Neural cell (in vitro differentiated cells): Measurements from ENCODE around the gene INO80D. TPM values are rescaled to one million over a fixed set of nuclear protein-coding genes. Genes with fewer than 3 reads are reported as not detected.
"Not testable (repeated sequence)": the region's sequence is repeated elsewhere in the genome, so short reads cannot be mapped to it uniquely, and the experiment has no call there.

Source experiments
- H2AFZ ChIP-seq: fragments of 200-600, 300-800 bp; sonication (generic), shearing (Covaris generic); 2 replicates; pipeline ENCODE4 v1.6.0; 2014; ENCODE audit warnings: low read depth, mild to moderate bottlenecking, antibody characterized with exemption, low read length, moderate library complexity
- H3F3A ChIP-seq: fragments of 200-600 bp; shearing (Covaris generic); 2 replicates; pipeline ENCODE4 v1.6.1; 2016; ENCODE audit warnings: mild to moderate bottlenecking, moderate library complexity, mixed read lengths, antibody characterized with exemption, low read length; ENCODE audit not compliant: insufficient read depth, poor library complexity, severe bottlenecking
- H3K27ac ChIP-seq: fragments of 200-600, 300-800 bp; sonication (generic), shearing (Covaris generic); 2 replicates; pipeline ENCODE4 v1.5.1; 2014; ENCODE audit warnings: mild to moderate bottlenecking, low read length, moderate library complexity
- H3K27me3 ChIP-seq: fragments of 300-800, 200-600 bp; sonication (generic), shearing (Covaris generic); 2 replicates; pipeline ENCODE4 v1.6.0; 2014; ENCODE audit warnings: mild to moderate bottlenecking, low read depth, low read length, moderate library complexity; ENCODE audit not compliant: insufficient read depth
- H3K36me3 ChIP-seq: fragments of 300-800, 200-600 bp; sonication (generic), shearing (Covaris generic); 2 replicates; pipeline ENCODE4 v1.5.1; 2014; ENCODE audit warnings: mild to moderate bottlenecking, antibody characterized with exemption, low read length, moderate library complexity; ENCODE audit not compliant: insufficient read depth
- H3K4me2 ChIP-seq: fragments of 300-800, 200-600 bp; sonication (generic), shearing (Covaris generic); 2 replicates; pipeline ENCODE4 v1.6.0; 2014; ENCODE audit warnings: mild to moderate bottlenecking, low read length
- H3K4me3 ChIP-seq: fragments of 300-800, 200-600 bp; sonication (generic), shearing (Covaris generic); 2 replicates; pipeline ENCODE4 v1.5.1; 2014; ENCODE audit warnings: mild to moderate bottlenecking, low read length, moderate library complexity
- H3K79me2 ChIP-seq: fragments of 200-600 bp; shearing (Covaris generic); replicated peaks from 2 replicates; pipeline ENCODE4 v1.6.0; 2014; ENCODE audit warnings: mild to moderate bottlenecking, low read length, moderate library complexity; ENCODE audit not compliant: insufficient read depth
- H3K9ac ChIP-seq: fragments of 300-800, 200-600 bp; sonication (generic), shearing (Covaris generic); 2 replicates; pipeline ENCODE4 v1.6.1; 2016; ENCODE audit warnings: mild to moderate bottlenecking, low read length, mixed read lengths
- H3K9me2 ChIP-seq: fragments of 200-600 bp; shearing (Covaris generic); 2 replicates; pipeline ENCODE4 v1.6.1; 2016; ENCODE audit warnings: mild to moderate bottlenecking, low read length, mixed read lengths; ENCODE audit not compliant: insufficient read depth
- H3K9me3 ChIP-seq: fragments of 200-600, 300-800 bp; sonication (generic), shearing (Covaris generic); 2 replicates; pipeline ENCODE4 v1.6.1; 2016; ENCODE audit warnings: mild to moderate bottlenecking, mixed run types, low read length, moderate library complexity, mixed read lengths
- H4K20me1 ChIP-seq: fragments of 200-600 bp; shearing (Covaris generic); 2 replicates; pipeline ENCODE4 v1.6.1; 2016; ENCODE audit warnings: mild to moderate bottlenecking, mixed run types; ENCODE audit not compliant: insufficient read depth
- CTCF ChIP-seq: fragments of 450-650 bp; IDR thresholded peaks from 2 replicates; pipeline ENCODE4 v1.5.1; 2014; ENCODE audit warnings: antibody characterized with exemption, mild to moderate bottlenecking, moderate library complexity; ENCODE audit not compliant: poor library complexity, severe bottlenecking
- EZH2 ChIP-seq: fragments of 200-600, 300-800 bp; shearing (Covaris generic), sonication (generic); IDR thresholded peaks from 2 replicates; pipeline ENCODE4 v1.6.1; 2014; ENCODE audit warnings: antibody characterized with exemption, low read length, borderline replicate concordance, mild to moderate bottlenecking; ENCODE audit not compliant: insufficient read depth, poor library complexity, severe bottlenecking
- MXI1 ChIP-seq: fragments of 450-650 bp; conservative IDR thresholded peaks from 2 replicates; pipeline ENCODE4 v1.6.1; 2014; ENCODE audit warnings: antibody characterized with exemption, mild to moderate bottlenecking; ENCODE audit not compliant: poor library complexity, severe bottlenecking
- POLR2AphosphoS5 ChIP-seq: IDR thresholded peaks from 2 replicates; pipeline ENCODE4 v1.6.1; 2012
- RAD21 ChIP-seq: fragments of 450-650 bp; conservative IDR thresholded peaks from 2 replicates; pipeline ENCODE4 v1.6.1; 2014; ENCODE audit warnings: antibody characterized with exemption, mild to moderate bottlenecking, moderate library complexity
- REST ChIP-seq: IDR thresholded peaks from 2 replicates; pipeline ENCODE4 v1.6.1; 2012; ENCODE audit warnings: borderline replicate concordance
- SMC3 ChIP-seq: fragments of 450-650 bp; conservative IDR thresholded peaks from 2 replicates; pipeline ENCODE4 v1.6.1; 2014; ENCODE audit warnings: antibody characterized with exemption, mild to moderate bottlenecking, moderate library complexity; ENCODE audit not compliant: poor library complexity
- TAF1 ChIP-seq: IDR thresholded peaks from 2 replicates; pipeline ENCODE4 v1.6.1; 2012; ENCODE audit warnings: low read depth
- polyA plus RNA-seq: library from polyadenylated mRNA; depleted of rRNA; stranded (reverse); fragments of >200 nt; gene quantifications from 2 replicates; pipeline ENCODE4 v1.2.3, GENCODE V29; 2014

The INO80D gene
- polyA plus RNA-seq, 1 donor from 2014 or later: 8.7 TPM

GRCh38 chr2:205984381-205984780, 101.6 kb downstream of the INO80D start:
- no peaks in the 10 kb centered on the region for H3K27me3 ChIP-seq
- TF ChIP-seq MXI1: no peak
- TF ChIP-seq CTCF: no peak
- no peak for TF ChIP-seq TAF1
- no peak for TF ChIP-seq POLR2AphosphoS5
- TF ChIP-seq RAD21: no peak
- no peak for TF ChIP-seq REST
- TF ChIP-seq SMC3: no peak
- H3K27ac ChIP-seq: no peak overlapping the region
- H3K79me2 ChIP-seq: no peaks in the 10 kb centered on the region
- no peaks in the 10 kb centered on the region for H3K36me3 ChIP-seq
- H3K4me2 ChIP-seq: no peak overlapping the region
- H2AFZ ChIP-seq: no peak overlapping the region
- H3K9me2 ChIP-seq: no peaks in the 10 kb centered on the region
- H3K9ac ChIP-seq: no peak overlapping the region
- H3F3A ChIP-seq: no peaks in the 10 kb centered on the region
- no peak overlapping the region for H3K4me3 ChIP-seq
- H3K9me3 ChIP-seq: no peaks in the 10 kb centered on the region
- no peaks in the 10 kb centered on the region for H4K20me1 ChIP-seq

GRCh38 chr2:205982776-205983327, 103.1 kb downstream of the INO80D start:
- Histone ChIP-seq H3K27ac (no peak overlapping the region), H3K4me2 (no peak overlapping the region), H2AFZ (no peak overlapping the region), H3K9me3 (no peaks in the 10 kb centered on the region), H3F3A (no peaks in the 10 kb centered on the region), H4K20me1 (no peaks in the 10 kb centered on the region), H3K27me3 (no peaks in the 10 kb centered on the region), H3K4me3 (no peak overlapping the region), H3K36me3 (no peaks in the 10 kb centered on the region), H3K79me2 (no peaks in the 10 kb centered on the region), H3K9me2 (no peaks in the 10 kb centered on the region), H3K9ac (no peak overlapping the region)
- TF ChIP-seq POLR2AphosphoS5 (no peak), REST (no peak), EZH2 (no peak)

GRCh38 chr2:205978728-205979127, 107.2 kb downstream of the INO80D start:
- H3K36me3 ChIP-seq, H3K9me3 ChIP-seq, H2AFZ ChIP-seq, H3K9ac ChIP-seq, H3F3A ChIP-seq, H3K9me2 ChIP-seq, H3K27ac ChIP-seq, H3K79me2 ChIP-seq, H3K27me3 ChIP-seq, H4K20me1 ChIP-seq, H3K4me3 ChIP-seq, H3K4me2 ChIP-seq: not testable (repeated sequence)

- H3K36me3 ChIP-seq, H3K9ac ChIP-seq, H3K27ac ChIP-seq, H3K9me3 ChIP-seq, H3K4me3 ChIP-seq, H3K27me3 ChIP-seq, H3F3A ChIP-seq, H2AFZ ChIP-seq, H3K9me2 ChIP-seq, H3K4me2 ChIP-seq, H3K79me2 ChIP-seq, H4K20me1 ChIP-seq: not testable (repeated sequence)
Measured at GRCh38 chr2:205977699-205978098, 108.3 kb downstream of the INO80D start.
